Suppressor macrophage (primary cell): ENCODE results near the gene TYRO3.
"Not testable (repeated sequence)": the region's sequence is repeated elsewhere in the genome, so short reads cannot be mapped to it uniquely, and the experiment has no call there.

Experiments used
- DNase-seq, 4 experiments: peaks; one replicate each; pipeline ENCODE4 v3.0.0-alpha.2; 2020 to 2022

TYRO3 gene

DNA sequence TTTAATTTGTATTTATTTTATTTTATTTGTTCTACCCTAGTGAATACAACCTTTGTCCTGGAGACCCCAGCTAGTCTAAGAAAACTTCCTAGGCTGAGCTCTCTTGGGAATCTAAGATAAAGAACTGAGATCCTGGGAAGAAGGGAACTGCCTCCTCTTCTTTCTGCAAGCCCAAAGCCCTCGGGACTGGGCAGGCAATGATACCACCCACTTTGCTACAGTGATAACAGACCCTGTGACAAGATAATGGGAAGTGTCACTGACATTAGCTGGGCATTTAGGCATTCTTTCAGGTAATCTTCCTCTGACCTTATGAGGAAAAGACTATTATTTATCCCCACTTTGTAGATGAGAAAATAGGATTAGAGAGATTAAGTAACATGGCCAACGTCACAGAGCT lies 15.1 kb downstream of the TYRO3 start:
- no peak for DNase-seq

GRCh38 chr15:41575282-41575681 lies 16.3 kb downstream of the TYRO3 start:
- no peak for DNase-seq

DNA sequence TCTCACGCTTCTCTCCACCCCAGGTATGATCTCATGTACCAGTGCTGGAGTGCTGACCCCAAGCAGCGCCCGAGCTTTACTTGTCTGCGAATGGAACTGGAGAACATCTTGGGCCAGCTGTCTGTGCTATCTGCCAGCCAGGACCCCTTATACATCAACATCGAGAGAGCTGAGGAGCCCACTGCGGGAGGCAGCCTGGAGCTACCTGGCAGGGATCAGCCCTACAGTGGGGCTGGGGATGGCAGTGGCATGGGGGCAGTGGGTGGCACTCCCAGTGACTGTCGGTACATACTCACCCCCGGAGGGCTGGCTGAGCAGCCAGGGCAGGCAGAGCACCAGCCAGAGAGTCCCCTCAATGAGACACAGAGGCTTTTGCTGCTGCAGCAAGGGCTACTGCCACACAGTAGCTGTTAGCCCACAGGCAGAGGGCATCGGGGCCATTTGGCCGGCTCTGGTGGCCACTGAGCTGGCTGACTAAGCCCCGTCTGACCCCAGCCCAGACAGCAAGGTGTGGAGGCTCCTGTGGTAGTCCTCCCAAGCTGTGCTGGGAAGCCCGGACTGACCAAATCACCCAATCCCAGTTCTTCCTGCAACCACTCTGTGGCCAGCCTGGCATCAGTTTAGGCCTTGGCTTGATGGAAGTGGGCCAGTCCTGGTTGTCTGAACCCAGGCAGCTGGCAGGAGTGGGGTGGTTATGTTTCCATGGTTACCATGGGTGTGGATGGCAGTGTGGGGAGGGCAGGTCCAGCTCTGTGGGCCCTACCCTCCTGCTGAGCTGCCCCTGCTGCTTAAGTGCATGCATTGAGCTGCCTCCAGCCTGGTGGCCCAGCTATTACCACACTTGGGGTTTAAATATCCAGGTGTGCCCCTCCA lies 19.1 kb downstream of the TYRO3 start:
- DNase-seq, result no peak

GRCh38 chr15:41578736-41579383 lies 19.8 kb downstream of the TYRO3 start:
- no peak for DNase-seq

DNA sequence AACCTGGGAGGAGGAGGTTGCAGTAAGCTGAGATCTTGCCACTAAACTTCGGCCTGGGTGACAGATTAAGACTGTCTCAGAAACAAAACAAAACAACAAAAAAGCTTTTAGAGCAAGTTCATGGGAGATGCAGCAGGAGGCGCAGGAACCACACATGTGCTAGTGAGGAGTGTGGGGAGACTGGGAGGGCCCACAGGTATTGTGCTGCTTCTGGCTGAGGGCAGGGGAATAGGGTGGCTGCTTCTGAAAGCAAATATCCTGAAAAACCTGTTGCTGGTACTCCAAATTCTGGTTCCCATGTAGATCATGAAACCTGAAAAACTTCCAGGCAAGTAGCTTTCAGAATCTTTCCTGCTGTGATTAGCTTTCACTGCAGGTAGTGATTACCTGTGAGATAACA lies 22.1 kb downstream of the TYRO3 start:
- peak in 1 of 4 experiments; percentile 12 for DNase-seq

DNA sequence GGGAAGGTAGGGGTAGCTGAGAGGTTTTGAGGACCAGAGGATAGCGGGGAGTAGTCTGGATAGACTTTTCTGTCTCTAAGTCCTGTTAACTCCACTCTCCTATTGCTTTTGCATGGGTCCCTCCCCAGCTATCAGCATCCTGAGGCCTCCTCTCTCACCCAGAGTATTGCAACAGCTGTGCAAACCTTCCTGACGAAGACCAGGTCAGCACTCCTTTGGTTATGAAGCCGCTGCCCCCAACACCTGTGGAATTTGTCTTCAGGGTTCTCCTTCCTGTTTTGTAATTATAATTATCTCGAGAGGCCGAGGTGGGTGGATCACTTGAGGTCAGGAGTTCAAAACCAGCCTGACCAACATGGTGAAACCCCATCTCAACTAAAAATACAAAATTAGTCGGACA lies 24.8 kb downstream of the TYRO3 start:
- no peak for DNase-seq

- DNase-seq, result no peak
Observed at GRCh38 chr15:41584636-41585126, 25.7 kb downstream of the TYRO3 start.

DNA sequence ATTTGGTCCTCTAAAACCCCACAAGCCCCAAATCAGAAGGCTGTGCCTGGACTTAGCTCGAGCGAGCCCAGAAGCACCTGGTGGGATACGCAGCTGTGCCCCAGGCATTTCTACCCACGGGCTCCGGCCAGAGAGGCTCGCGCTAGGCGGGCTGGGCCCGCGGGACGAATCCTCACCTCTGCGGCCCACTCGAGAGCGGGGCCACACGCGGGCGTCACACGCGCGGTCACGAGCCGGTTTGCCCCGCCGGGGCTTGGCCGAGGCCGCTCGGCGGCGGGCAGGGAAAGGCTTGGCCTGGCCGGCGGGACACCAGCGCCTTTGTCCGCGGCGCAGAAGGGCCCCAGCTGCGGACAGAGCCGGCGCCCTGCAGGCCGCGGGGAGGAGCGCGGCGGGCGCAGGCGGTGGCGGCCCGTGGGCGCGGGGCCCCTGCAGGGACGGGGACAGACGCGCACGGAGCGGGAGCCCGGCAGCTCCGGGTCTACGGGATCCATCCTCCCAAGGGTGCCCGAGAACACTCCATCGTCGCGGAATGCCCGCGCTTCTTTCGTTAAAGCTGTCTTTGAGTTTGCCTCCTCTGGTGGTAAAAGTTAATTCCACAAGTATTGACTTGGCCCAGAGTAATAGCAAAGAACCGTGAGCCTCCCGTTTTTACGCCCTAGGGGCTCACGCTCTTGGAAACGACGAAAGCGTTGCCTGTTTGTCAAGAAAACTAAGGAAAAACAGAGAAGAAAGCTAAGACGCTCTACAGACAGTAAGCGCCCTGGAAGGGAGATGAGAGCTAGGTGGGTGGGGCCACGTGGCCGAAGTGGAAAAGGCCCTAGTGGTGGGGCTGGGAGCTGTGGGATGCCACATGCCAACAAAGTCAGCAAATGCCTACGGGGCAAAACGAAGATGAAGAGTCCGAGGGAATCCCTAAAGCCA lies 26.4 kb downstream of the TYRO3 start:
- peak; percentile 60 to 83 (median 70) for DNase-seq

DNA sequence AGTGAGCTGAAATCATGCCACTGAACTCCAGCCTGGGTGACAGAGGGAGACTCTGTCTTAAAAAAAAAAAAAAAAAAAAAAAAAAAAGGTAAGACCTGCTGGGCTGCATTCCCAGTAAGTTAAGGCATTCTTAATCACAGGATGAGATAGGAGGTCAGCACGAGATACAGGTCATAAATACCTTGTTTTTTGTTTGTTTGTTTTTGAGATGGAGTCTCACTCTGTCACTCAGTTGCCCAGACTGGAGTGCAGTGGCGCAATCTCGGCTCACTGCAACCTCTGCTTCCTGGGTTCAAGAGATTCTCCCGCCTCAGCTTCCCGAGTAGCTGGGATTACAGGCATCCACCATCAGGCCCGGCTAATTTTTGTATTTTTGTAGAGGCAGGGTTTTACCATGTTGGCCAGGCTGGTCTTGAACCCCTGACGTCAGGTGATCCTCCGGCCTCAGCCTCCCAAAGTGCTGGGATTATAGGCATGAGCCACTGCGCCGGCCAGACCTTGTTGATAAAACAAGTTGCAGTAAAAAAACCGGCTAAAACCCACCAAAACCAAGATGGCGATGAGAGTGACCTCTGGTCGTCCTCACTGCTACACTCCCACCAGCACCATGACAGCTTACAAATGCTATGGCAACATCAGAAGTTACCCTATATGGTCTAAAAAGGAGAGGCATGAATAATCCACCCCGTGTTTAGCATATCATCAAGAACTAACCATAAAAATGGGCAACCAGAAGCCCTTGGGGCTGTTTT lies 27.7 kb downstream of the TYRO3 start:
- DNase-seq, result not testable (repeated sequence)

DNA sequence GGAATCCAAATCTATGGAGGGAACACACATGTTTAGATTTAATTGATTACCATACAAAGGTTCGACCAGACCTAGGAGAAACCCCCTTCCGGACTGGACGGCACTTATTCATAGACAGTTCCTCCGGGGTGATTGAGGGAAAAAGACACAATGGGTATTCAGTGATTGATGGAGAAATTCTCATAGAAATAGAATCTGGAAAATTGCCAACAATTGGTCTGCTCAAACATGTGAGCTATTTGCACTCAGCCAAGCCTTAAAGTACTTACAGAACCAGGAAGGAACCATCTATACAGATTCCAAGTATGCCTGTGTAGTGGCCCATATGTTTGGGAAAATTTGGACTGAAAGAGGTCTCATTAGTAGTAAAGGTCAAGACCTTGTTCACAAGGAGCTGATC lies 30.0 kb downstream of the TYRO3 start:
- DNase-seq, result not testable (repeated sequence)

DNA sequence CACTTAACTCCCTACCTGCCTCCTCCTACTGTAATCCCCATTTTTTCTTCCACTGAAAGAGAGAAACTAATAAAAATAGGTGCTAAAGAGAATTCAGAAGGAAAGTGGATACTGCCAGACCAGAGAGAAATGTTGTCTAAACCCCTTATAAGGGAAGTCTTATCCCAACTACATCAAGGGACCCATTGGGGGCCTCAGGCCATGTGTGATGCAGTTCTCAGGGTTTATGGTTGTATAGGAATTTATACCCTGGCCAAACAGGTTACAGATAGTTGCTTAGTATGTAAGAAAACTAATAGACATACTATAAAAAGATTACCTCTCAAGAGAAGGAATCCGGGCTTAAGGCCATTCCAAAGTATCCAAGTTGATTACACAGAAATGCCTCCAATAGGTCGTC lies 30.6 kb downstream of the TYRO3 start:
- not testable (repeated sequence) for DNase-seq

DNA sequence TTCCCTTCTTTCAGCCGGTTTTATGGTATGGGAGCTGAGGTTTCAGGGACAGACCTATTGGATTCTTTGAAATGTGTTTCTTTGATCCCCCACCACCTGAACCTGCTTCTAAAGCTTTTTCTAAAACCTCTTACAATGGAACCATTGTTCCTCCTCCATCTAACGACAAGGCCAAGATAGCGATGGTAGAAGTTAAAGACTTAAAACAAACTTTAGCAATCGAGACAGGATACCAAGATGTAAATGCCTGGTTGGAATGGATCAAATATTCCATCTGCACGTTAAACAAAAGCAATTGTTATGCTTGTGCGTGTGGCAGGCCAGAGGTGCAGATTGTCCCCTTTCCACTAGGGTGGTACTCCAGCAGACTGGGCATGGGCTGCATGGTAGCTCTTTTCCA lies 32.2 kb downstream of the TYRO3 start:
- DNase-seq, result not testable (repeated sequence)

DNA sequence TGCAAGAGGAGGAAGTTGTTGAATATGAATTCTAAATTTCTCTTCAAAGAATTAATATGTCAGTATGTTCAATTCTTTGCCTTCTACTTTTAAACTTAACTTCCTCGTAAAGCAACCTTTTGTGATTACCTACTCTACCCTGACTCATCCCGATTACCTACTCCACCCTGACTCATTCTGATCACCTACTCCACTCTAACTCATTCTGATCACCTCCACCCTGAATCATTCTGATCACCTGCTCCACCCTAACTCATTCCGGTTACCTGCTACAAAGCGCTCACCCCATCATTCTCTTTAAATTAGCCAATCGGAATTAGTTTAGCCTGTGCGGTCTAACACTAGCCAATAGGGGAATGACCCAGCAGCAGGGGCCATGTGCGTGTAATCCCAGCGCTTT lies 33.7 kb downstream of the TYRO3 start:
- DNase-seq, result not testable (repeated sequence)

DNA sequence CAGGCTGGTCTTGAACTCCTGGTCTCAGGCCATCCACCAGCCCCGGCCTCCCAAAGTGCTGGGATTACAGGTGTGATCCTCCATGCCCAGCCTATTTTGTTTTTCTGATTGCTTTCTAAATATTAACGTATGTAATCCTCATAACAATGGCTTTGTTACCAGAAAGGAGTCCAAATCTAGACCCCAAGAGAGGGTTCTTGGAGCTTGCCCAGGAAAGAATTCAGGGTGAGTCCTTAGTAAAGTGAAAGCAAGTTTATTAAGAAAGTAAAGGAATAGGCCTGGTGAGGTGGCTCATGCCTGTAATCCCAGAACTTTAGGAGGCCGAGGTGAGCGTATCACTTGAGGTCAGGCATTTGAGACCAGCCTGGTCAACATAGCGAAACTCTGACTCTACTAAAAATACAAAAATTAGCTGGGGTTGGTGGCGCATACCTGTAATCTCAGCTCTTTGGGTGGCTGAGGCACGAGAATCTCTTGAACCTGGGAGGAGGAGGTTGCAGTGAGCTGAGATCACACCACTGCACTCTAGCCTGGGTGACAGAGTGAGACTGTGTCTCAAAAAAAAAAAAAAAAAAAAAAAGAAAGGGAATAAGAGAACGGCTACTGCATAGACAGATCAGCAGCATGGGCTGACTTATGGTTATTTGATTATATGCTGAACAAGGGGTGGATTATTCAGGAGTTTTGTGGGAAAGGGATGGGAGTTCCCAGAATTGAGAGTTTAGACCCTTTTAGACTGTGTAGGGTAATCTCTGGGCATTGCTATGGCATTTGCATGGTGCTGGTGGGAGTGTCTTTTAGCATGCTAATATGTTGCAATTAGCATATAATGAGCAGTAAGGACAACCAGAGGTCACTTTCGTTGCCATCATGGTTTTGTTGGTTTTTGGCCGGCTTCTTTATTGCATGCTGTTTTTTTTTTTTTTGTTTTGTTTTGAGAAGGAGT lies 36.1 kb downstream of the TYRO3 start:
- no peak for DNase-seq

DNA sequence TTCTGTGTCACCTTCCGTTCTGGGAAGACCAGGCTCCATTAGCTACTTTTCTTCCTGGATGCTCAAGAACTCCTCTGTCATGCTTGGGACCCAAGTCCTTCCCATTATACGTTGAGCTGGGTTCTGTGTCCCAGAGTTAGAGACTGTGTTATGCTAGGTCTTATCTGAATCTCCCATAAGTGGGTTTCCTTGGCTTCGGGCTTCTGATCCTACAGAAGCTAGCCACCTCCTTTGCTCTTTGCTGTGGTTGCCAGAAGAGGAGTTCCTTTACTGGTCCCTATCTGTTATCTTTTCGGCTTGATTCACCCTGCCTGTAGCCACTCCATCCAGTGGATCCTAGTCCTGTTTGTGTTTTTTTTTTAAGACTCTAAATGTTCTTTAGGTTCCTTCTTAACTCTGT lies 38.0 kb downstream of the TYRO3 start:
- no peak for DNase-seq

DNA sequence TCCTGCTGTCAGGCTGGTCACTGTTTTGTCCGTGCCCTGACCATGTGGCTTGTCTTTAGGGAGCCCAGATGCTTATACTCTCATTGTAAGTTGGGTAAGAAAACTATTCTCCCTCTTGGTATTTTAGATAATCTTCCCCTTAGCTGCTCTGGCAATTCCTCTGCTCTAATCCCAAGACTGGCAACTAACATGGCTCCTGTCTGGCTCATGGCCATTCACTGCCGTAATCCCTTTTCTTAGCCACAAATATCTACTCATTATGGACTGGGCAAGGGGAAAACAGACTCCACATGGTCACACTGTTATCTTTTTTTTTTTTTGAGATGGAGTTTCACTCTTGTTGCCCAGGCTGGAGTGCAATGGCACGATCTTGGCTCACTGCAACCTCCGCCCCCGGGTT lies 38.8 kb downstream of the TYRO3 start:
- no peak for DNase-seq

- no peak for DNase-seq
Observed at GRCh38 chr15:41599061-41599460, 40.0 kb downstream of the TYRO3 start.

GRCh38 chr15:41603411-41603935 lies 44.5 kb downstream of the TYRO3 start:
- DNase-seq, result no peak

DNA sequence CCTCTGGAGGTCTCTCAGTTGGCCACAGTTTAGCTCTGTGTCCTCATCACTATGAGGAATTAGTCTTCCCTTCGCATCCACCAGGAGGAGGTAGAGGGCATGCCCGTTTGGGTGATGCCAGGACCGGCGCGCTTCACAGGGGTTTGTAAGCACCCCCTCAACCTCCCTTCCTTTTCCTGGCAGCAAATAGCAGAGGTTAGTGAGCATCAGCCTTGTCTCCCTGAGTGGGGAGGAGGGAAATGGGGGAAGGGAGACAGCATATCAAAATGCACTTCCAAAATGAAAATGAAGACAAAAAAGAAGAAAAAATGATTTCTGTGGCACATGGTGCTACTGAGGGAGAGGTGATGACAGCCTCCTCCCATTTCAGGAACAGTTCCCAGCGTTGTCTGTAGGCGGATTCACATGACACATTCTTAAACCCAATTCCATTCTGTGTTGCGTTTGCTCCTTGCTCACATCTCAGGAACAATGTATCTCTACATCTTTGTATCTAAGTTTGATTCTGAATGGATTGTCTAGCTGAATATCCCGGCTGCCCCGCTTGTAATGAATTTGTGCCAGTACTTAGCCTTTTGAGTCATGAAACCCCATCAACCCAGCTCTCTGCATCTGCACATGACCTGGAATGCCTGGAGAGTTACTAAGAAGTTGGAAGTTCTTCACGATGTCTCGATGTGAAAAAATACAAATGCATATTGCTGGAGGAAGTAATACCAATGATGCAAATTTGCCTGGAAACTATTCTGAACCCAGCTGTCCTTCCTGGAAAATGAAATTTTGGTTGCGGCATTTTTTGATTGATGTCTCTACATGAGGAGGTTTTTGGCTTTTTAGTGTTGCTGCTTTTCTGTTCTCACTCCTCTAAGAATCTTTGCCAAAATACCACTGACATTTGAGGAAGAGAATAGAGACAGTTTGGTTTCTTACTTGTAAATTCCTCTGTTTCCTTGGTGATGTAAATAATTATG lies 45.2 kb downstream of the TYRO3 start:
- DNase-seq, result peak; percentile 67 to 85 (median 80)
